Measurements from ENCODE around the gene CAMK1D.
"Not testable (repeated sequence)": the region's sequence is repeated elsewhere in the genome, so short reads cannot be mapped to it uniquely, and the experiment has no call there.

Gene CAMK1D

GRCh38 chr10:12348870-12349628, at the start of gene CAMK1D:
TSS of gene CAMK1D (plus strand) at chr10:12349547.
- no peak for DNase-seq (ENCODE audit: low read depth, low spot score)

- not testable (repeated sequence) for DNase-seq (ENCODE audit: low read depth, low spot score)
Measured at GRCh38 chr10:12301036-12301435, 48.3 kb upstream of the CAMK1D start.

- no peak for DNase-seq (ENCODE audit: low read depth, low spot score)
Measured at GRCh38 chr10:12308057-12308456, 41.3 kb upstream of the CAMK1D start.

GRCh38 chr10:12308736-12309375, 40.5 kb upstream of the CAMK1D start:
- no peak for DNase-seq (ENCODE audit: low read depth, low spot score)

- not testable (repeated sequence) for DNase-seq (ENCODE audit: low read depth, low spot score)
Measured at GRCh38 chr10:12309783-12310182, 39.6 kb upstream of the CAMK1D start.

GRCh38 chr10:12314836-12315235, 34.5 kb upstream of the CAMK1D start:
- no peak for DNase-seq (ENCODE audit: low read depth, low spot score)

GRCh38 chr10:12319076-12319475, 30.3 kb upstream of the CAMK1D start:
- DNase-seq (ENCODE audit: low read depth, low spot score): no peak

GRCh38 chr10:12320892-12321291, 28.5 kb upstream of the CAMK1D start:
- no peak for DNase-seq (ENCODE audit: low read depth, low spot score)

- DNase-seq (ENCODE audit: low read depth, low spot score): no peak
Measured at GRCh38 chr10:12321641-12322040, 27.7 kb upstream of the CAMK1D start.

GRCh38 chr10:12322583-12323131, 26.7 kb upstream of the CAMK1D start:
- DNase-seq (ENCODE audit: low read depth, low spot score): no peak

- no peak for DNase-seq (ENCODE audit: low read depth, low spot score)
Measured at GRCh38 chr10:12324530-12324929, 24.8 kb upstream of the CAMK1D start.

- DNase-seq (ENCODE audit: low read depth, low spot score): no peak
Measured at GRCh38 chr10:12327074-12327473, 22.3 kb upstream of the CAMK1D start.

- no peak for DNase-seq (ENCODE audit: low read depth, low spot score)
Measured at GRCh38 chr10:12327476-12327875, 21.9 kb upstream of the CAMK1D start.

GRCh38 chr10:12328312-12328711, 21.0 kb upstream of the CAMK1D start:
- DNase-seq (ENCODE audit: low read depth, low spot score): not testable (repeated sequence)

GRCh38 chr10:12332572-12333379, 16.6 kb upstream of the CAMK1D start:
- DNase-seq (ENCODE audit: low read depth, low spot score): no peak

- DNase-seq (ENCODE audit: low read depth, low spot score): peak; percentile 95
Measured at GRCh38 chr10:12333380-12334185, 15.8 kb upstream of the CAMK1D start.

- DNase-seq (ENCODE audit: low read depth, low spot score): no peak
Measured at GRCh38 chr10:12334186-12334530, 15.2 kb upstream of the CAMK1D start.

- not testable (repeated sequence) for DNase-seq (ENCODE audit: low read depth, low spot score)
Measured at GRCh38 chr10:12335169-12335568, 14.2 kb upstream of the CAMK1D start.

- no peak for DNase-seq (ENCODE audit: low read depth, low spot score)
Measured at GRCh38 chr10:12337453-12338372, 11.6 kb upstream of the CAMK1D start.

- DNase-seq (ENCODE audit: low read depth, low spot score): no peak
Measured at GRCh38 chr10:12338981-12339380, 10.4 kb upstream of the CAMK1D start.
